Putamen (tissue), 1 donor: ENCODE results near the gene EBF3.

ENCODE experiments used
- DNase-seq: peaks from one replicate; pipeline ENCODE4 v3.0.0-alpha.2; 2016; ENCODE audit warnings: low spot score

The EBF3 gene

GRCh38 chr10:129912166-129912917 is 51.7 kb downstream of the EBF3 start:
- no peak for DNase-seq

DNA sequence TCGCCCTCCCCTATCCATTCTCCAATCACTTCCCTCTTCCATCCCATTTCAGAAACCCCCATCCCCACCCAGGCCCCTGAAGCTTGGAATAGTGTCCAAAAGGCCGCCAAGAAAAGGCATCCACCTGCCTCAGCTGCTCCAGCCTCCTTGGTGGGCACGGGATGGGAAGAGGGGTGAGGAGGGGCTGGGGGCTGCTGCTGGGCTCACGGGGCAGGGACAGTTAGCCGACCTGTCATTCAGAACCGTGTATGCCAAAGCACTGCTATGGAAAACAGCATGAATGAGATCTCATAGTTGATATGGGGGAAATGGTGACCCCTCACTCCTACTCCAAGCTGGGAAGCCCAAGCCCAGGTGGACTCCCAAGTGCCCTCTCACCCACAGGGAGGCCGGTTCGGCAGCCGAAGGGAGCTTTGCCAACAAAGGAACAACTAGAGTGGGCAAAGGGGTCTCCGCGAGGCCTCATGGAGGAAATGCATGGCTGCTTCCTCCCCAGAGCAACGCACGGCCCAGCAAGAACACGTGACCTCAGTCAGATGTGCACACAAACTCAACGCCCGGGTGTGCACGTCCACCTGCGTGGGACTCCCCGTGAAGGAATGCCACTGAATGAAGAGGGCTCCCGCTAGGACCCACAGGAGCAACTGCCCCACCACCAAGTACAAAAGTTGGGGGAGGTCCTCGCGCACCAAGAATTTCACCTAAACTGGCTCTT is 52.5 kb downstream of the EBF3 start:
- DNase-seq: no peak

- DNase-seq: no peak
Measured at GRCh38 chr10:129910861-129911260, 53.2 kb downstream of the EBF3 start.

DNA sequence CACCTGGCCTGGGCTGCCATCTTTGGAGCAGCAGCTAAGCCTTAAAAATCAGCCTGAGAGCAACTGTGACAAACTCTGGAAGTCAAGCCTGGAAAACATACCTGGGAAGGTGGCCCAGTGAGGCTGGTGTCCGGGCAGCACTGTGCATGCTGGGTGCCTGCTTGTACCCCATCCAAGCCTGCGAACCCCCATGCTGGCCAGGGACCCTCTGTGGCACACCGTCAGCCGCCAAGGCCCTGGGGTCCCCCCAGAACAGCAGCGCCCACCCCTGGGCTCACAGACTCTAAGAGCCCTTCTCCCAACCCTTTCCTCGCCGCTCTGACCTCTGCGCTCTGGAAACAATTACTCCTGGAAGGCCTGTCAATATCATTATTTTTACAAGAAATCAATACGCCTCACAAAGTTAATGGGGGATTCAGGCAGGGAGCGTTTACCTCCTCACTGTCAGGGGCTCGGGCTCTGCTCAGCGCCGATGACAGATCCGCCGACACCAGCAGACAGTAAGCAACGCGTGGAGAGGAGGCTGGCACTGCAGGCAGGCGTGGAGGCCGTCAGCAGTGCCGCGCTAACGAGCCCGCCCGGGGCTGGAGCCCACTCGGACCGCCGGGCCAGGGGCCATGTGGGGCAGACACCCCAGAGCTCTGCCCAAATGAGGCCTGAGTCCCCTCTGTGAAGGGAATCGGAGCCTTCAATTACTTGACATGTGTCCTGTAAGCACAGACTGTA is 54.4 kb downstream of the EBF3 start:
- DNase-seq: no peak

DNA sequence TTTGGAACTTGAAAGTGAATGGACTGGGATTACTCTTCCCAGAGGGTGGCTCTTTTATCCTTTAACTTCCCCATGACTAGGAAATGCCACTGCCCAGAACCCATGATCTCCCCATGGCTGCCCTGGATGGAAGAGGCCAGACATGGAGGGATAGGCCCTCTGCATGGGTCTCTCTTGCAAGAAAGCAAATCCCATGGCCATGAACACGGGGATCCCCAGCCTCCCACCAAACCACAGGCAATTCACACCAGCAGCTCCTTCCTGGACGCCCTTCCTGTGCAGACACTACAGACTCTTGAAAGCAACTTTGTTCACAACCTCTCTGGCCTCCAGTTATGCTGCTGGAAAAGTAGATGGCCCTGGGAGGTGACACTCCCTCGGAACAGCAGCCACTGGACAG is 55.0 kb downstream of the EBF3 start:
- DNase-seq: no peak

- no peak for DNase-seq
Measured at GRCh38 chr10:129908406-129908805, 55.7 kb downstream of the EBF3 start.

DNA sequence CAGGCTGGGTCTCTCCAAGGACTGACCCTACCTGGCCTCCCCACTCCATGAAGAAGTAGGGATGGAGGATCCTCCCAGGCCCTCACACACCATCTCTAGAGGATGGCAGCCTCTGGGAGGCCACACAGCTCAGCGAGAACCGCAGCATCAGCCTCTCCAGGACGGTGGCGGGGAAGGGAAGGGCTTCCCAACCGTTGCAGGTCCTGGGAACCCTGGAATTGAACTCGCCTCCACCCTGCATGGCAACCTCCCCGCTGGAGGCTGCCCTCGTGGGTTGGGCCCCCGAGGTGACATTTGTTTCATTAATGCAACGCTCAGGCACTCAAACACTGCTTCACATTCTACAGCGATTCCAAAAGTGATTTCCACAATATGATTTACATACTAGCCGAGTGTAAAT is 58.5 kb downstream of the EBF3 start:
- no peak for DNase-seq

DNA sequence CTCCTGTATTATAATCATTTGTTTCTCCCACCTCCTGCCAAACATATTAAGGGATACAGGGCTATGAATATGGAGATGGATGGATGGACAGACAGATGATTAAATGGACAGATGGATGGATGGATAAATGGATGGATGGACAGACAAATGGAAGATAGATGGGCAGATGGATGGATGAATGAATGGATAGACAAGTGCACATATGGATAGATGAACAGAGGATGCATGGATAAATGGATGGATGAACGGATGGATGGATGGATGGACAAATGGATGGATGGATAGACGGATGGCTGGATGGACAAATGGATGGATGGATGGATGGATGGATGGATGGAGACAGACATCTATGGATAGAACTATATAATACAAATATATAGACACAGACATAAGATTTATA is 59.8 kb downstream of the EBF3 start:
- DNase-seq: no peak

- no peak for DNase-seq
Measured at GRCh38 chr10:129901389-129902006, 62.6 kb downstream of the EBF3 start.

DNA sequence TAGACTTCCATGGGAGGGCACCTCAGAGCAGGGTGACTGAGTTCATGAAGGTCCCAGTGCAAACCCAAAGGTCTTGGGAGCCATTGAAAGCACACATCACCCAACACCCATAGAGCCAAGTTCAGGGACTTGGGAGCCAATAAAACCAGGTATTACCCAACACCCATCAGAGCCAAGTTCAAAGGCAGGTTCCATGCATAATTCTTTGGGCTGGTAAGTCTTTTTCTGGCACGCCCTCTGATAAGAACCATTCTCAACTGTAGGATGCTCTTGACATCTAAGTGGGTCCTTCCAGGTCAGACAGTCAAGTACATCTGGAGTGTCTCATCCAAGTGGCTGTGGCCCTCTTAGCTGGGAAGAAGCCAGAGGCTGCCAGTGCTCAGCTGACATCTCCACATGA is 63.2 kb downstream of the EBF3 start:
- no peak for DNase-seq

DNA sequence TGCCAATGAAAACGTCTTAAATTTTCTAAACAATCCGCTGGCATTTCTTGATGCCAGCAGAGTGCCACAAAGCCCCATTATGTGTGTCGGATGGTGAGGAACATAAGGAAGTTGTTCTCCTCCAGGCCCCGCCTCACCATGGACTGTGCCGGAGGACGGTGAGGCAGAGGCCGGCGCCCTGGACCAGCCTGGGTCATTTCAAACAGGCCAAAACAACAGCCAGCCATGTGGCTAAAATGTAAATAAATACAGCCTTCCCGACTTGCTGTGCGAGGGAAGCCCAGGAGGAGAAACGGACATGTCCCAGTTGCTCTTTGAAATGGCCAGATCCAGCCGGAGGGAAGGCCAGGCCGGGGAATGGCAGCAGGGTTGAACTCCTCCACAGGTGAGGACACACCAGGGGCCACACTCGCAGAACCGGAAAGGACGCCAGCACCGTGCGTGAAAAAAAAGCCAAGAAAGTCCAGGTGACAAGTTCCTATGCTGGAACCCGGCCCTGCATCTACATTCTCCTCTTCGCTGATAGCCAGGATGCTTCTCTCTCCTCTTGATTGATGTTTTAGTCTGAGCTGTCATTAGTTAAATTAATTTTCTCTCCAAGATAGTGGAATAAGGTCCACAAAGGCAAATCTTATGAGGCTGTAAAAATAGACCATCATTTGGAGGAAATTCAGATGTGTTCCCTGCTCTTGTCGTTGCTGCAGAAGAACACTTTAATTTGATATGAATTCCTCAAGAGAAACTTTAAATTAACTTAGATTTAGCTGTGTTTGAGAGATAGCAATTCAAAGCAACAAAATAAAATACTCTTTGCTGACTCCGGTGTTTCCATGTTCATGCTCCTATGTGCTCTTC is 64.6 kb downstream of the EBF3 start:
- DNase-seq: no peak

DNA sequence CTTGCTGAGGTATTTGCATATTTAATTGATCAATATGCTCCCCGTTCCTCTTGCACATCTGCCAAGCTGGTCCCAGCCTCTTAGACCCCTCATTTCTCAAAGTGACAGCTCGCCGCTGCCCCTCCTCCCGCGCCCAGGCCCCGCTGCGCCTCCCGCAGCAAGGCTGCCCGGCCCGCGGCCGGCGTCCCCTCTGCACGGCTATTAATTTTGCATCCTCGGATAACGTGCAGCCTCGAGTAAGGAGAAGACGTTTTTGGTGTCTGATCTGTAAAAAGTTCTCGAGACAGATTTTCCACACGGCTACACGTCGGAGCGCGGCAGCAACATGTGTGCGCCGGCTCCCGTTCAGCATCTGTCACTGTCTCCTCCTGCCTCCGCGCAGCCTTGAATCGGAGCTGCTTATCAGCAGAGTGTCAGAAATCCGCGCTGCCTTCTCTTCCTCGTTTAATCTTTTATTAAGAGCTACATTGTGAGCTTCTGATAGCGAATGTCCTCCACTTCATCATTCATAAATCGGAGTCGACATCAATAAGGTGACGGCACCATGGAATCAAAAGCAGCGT is 65.3 kb downstream of the EBF3 start:
- no peak for DNase-seq

DNA sequence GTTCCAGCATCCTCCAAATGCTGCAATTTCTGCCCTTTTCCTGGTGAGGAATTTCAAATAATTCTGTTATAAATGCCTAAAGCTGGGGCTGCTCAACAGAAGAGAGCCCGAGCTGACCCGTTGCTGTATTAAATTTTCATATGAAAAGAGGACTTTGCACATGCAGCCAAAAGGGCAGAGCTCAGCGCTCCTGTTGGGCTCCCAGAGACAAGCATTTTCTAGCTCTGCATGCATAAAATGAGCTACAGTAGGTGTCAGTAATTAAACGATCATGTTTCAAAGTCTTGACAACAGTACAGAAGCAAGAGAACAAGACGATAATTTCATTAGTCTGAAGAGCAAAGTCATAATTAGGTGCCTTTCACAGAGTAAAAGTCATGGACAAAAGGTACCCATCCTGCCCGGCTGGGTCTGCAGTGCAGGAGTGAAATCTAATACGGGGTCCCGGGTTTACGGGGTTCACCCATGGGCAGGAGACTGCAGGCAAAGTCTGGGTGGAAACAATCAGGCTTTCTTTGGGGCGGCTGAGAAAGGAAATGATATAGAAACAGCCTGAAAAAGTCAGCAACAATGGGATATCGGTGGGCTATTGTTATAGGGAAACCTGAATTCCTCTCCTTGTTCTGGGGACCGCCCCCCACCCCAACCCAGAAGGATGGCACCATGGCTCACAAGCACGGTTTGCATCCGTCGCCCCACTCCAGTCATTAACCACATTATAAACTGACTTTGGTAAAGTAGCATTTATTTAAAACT is 66.0 kb downstream of the EBF3 start:
- DNase-seq: no peak

DNA sequence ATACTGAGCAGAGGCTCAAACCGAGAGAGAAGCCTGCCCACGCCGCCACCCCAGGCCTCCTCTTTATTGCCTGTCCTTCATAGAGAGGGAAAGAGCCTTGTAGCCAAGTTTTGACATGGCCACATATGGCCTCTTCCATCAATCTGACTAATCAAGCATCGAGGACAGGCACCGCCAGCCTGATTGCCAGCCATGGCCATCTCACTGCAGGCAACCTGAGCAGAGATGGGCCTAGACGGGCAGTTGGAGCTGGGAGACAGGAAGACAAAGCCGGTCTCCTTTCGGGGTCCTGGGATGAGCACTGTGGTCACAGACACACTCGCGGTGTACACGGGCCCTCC is 67.2 kb downstream of the EBF3 start:
- no peak for DNase-seq

DNA sequence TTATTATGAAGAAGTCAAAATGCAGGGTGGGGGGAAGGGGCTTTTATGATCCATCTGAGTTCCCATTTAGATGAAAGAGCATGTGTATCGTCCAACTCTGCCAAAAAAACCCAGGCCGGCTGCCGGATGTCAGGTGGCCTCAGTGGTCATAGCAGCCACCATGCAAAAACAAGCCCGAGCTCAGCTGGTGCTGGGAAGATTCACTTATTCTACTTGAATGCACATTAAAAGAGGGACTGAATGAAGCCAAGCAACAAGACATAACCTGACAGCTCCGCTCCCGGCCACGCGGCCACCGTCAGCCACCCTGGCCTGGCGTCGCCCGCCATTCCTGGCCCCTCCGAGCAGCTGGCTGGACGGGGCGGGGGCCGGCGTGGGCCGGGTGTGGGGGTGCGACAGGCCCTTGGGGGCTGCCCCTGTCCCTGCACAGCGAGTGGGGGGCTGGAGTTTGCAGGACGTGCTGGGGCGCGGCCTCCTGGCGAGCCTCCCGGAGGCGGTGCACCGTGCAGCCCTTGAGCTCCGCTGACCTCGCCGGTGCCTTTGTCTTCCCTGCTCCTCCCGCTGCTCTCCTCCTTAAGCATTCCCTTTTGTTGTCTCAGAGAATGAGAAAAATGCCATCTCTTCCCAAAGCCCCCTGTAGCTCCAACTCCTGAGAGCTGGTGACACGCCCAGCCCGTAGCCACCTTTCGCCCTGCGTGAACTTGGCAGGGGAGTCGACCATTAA is 67.8 kb downstream of the EBF3 start:
- no peak for DNase-seq

DNA sequence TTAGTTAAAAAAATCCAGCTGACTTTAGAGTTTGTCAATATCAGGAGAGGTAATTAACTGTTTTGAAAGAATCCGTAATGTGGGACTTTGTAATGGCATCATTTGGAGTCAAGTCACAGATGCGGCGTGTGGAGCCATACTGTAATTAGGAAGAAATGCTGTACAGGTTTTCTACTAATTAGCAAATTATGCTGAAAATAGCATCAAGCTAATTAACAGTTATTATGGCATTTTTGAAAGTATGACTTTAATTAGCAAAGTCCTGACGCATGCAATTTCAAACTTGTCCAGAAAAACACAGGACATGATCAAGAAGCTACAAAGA is 68.3 kb downstream of the EBF3 start:
- DNase-seq: no peak

DNA sequence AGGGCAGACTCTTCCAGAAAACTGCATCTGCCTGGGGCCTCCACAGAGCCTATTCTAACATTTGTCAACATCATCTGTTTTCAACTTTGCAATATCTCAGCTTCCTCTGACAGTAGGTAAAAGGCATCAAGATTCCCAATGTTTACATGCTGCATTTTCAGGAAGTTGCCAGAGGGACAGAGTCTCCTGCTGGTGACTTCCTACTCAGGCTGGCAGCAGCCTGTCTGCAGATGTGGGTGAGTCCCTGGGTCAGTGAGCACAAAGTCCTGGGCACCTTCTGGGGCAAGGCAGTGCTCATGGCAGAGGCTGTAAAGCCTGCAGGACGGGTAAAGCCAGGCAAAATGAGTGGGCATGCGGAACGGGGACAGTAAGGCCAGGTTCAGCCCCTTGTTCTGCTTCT is 69.4 kb downstream of the EBF3 start:
- DNase-seq: no peak

- DNase-seq: no peak
Measured at GRCh38 chr10:129893104-129894089, 70.7 kb downstream of the EBF3 start.

DNA sequence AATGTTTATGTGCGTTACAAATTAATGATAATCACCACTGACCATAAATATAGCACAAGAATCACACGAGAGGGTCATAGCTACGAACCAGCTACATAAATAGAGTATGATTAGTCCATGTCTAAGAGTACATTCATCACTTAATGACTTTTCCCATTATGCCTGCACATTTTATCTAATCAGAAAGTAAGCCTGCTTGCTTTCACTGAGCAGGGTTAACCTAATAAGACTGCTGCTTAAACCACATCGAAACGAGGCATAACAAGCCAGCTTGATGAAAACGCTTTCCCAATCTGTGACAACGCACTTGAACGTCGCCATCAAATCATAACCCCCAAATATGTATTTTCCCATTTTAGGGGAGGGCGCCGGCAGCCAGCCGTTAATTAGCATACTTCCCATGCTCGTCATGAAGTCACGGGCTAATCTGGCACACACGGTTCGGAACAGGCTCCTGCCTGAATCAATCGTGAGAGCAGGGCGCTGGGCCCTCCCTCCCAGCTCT is 71.5 kb downstream of the EBF3 start:
- DNase-seq: no peak
